SK-N-SH (cell line): ENCODE measurements around the gene MIF. TPM values are rescaled to one million over a fixed set of nuclear protein-coding genes. Genes with fewer than 3 reads are reported as not detected.

ENCODE experiments used
- CTCF ChIA-PET: fragments of 300-600, 350-600 bp; formaldehyde crosslinking; extraction: SDS; loops from one replicate; lab custom pipeline; 2021; lab: Yijun Ruan, JAX
- POLR2A ChIA-PET: fragments of 350-600 bp; sonication (Branson Sonifier 250); formaldehyde crosslinking; extraction: SDS; loops from one replicate; lab custom pipeline; 2020; ENCODE audit warnings: antibody characterized with exemption, inconsistent platforms; lab: Yijun Ruan, JAX
- DNase-seq: peaks from one replicate; pipeline ENCODE4 v3.0.0; 2012
- H2AFZ ChIP-seq: fragments of 200-600 bp; sonication (generic); 2 replicates; pipeline ENCODE4 v1.8.1; 2016; ENCODE audit warnings: antibody characterized with exemption, mild to moderate bottlenecking, low read depth
- H3F3A ChIP-seq: fragments of 200-600 bp; sonication (generic); replicated peaks from 2 replicates; pipeline ENCODE3; 2016; ENCODE audit warnings: antibody characterized with exemption, mild to moderate bottlenecking; ENCODE audit not compliant: insufficient read depth
- H3K27ac ChIP-seq, 2 experiments: fragments of 200-500 bp in 1 of 2; fragments of 200-600 bp in 1 of 2; sonication (Bioruptor generic) in 1 of 2; sonication (generic), shearing (Covaris generic) in 1 of 2; 2 replicates each; pipeline versions ENCODE4 v1.5.1 to v1.6.1; 2014 to 2016; ENCODE audit warnings: low read depth in 2 of 2, inconsistent platforms in 1 of 2, low read length in 1 of 2, mild to moderate bottlenecking in 1 of 2, mixed read lengths in 1 of 2
- H3K27me3 ChIP-seq: fragments of 200-600 bp; sonication (generic), shearing (Covaris generic); 2 replicates; pipeline ENCODE4 v1.6.1; 2016; ENCODE audit warnings: mixed run types; ENCODE audit not compliant: insufficient read depth
- H3K36me3 ChIP-seq, 2 experiments: fragments of 200-500 bp in 1 of 2; fragments of 200-600 bp in 1 of 2; sonication (Bioruptor generic) in 1 of 2; sonication (generic) in 1 of 2; replicated peaks in 1 of 2; 2 replicates each; pipeline versions ENCODE3 to v1.5.1; 2014 to 2016; ENCODE audit warnings: low read length in 1 of 2, mild to moderate bottlenecking in 1 of 2; ENCODE audit not compliant: insufficient read depth in 2 of 2, control insufficient read depth in 1 of 2
- H3K4me1 ChIP-seq, 2 experiments: fragments of 200-500 bp in 1 of 2; fragments of 200-600 bp in 1 of 2; sonication (Bioruptor generic) in 1 of 2; sonication (generic), shearing (Covaris generic) in 1 of 2; 2 replicates each; pipeline versions ENCODE4 v1.5.1 to v1.6.1; 2014 to 2016; ENCODE audit warnings: low read depth in 1 of 2, low read length in 1 of 2, mixed run types in 1 of 2; ENCODE audit not compliant: insufficient read depth in 2 of 2, control insufficient read depth in 1 of 2
- H3K4me2 ChIP-seq: fragments of 200-600 bp; sonication (generic), shearing (Covaris generic); 2 replicates; pipeline ENCODE4 v1.6.1; 2017; ENCODE audit warnings: mixed run types
- H3K4me3 ChIP-seq, 2 experiments: fragments of 200-500 bp in 1 of 2; fragments of 200-600 bp in 1 of 2; sonication (Bioruptor generic) in 1 of 2; sonication (generic), shearing (Covaris generic) in 1 of 2; 2 replicates each; pipeline versions ENCODE4 v1.5.1 to v1.8.1; 2014 to 2016; ENCODE audit warnings: low read depth in 2 of 2, inconsistent platforms in 1 of 2, low read length in 1 of 2, mild to moderate bottlenecking in 1 of 2, mixed read lengths in 1 of 2, moderate library complexity in 1 of 2
- H3K79me2 ChIP-seq: fragments of 200-600 bp; sonication (generic); 2 replicates; pipeline ENCODE4 v1.8.1; 2017; ENCODE audit warnings: mild to moderate bottlenecking; ENCODE audit not compliant: insufficient read depth
- H3K9ac ChIP-seq: fragments of 200-600 bp; sonication (generic); 2 replicates; pipeline ENCODE4 v1.6.1; 2017; ENCODE audit warnings: mixed run types
- H3K9me2 ChIP-seq: fragments of 200-600 bp; sonication (generic); 2 replicates; pipeline ENCODE4 v1.6.1; 2017; ENCODE audit warnings: mixed run types
- H3K9me3 ChIP-seq: fragments of 200-600 bp; sonication (generic); 2 replicates; pipeline ENCODE4 v1.6.1; 2017; ENCODE audit warnings: mixed run types, mild to moderate bottlenecking, moderate library complexity
- H4K20me1 ChIP-seq: fragments of 200-600 bp; sonication (generic); 2 replicates; pipeline ENCODE4 v1.6.1; 2017; ENCODE audit warnings: mild to moderate bottlenecking, mixed run types; ENCODE audit not compliant: insufficient read depth
- CHD2 ChIP-seq: fragments of 150-350 bp; IDR thresholded peaks from 2 replicates; pipeline ENCODE4 v1.6.1; 2018; ENCODE audit warnings: low read length; ENCODE audit not compliant: partially characterized antibody
- ELF1 ChIP-seq: IDR thresholded peaks from 2 replicates; pipeline ENCODE4 v1.4.0; 2012
- EZH2phosphoT487 ChIP-seq: fragments of 200-600 bp; sonication (generic); IDR thresholded peaks from 2 replicates; pipeline ENCODE4 v1.6.1; 2017; ENCODE audit warnings: low read depth, mixed run types, mild to moderate bottlenecking, antibody characterized with exemption, moderate library complexity, borderline replicate concordance
- FOXJ3 ChIP-seq: sonication (generic); formaldehyde crosslinking; IDR thresholded peaks from 2 replicates; pipeline ENCODE4 v1.5.1; 2020; ENCODE audit warnings: mild to moderate bottlenecking, missing genetic modification reagents
- FOXM1 ChIP-seq: IDR thresholded peaks from 2 replicates; pipeline ENCODE4 v1.4.0; 2012; ENCODE audit warnings: low read depth, mild to moderate bottlenecking
- GATA2 ChIP-seq: sonication (generic); formaldehyde crosslinking; IDR thresholded peaks from 2 replicates; pipeline ENCODE4 v1.5.0; 2020; ENCODE audit warnings: mild to moderate bottlenecking, missing genetic modification reagents
- JUND ChIP-seq: IDR thresholded peaks from 2 replicates; pipeline ENCODE4 v1.4.0; 2012
- MXI1 ChIP-seq: IDR thresholded peaks from 2 replicates; pipeline ENCODE4 v1.6.1; 2012; ENCODE audit warnings: mild to moderate bottlenecking, low read depth, low read length, improper control_type of control experiment
- NRF1 ChIP-seq: IDR thresholded peaks from 2 replicates; pipeline ENCODE4 v1.6.1; 2012; ENCODE audit warnings: low read depth, mild to moderate bottlenecking, low read length
- POLR2AphosphoS5 ChIP-seq: IDR thresholded peaks from 2 replicates; pipeline ENCODE4 v1.6.1; 2012; ENCODE audit warnings: low read depth, low read length
- RCOR1 ChIP-seq: fragments of 150-350 bp; IDR thresholded peaks from 2 replicates; pipeline ENCODE4 v1.6.1; 2017; ENCODE audit warnings: antibody characterized with exemption, low read length
- REST ChIP-seq: IDR thresholded peaks from 2 replicates; pipeline ENCODE4 v1.6.1; 2012; ENCODE audit warnings: mild to moderate bottlenecking, low read depth, low read length, moderate library complexity
- RFX5 ChIP-seq: IDR thresholded peaks from 2 replicates; pipeline ENCODE4 v1.6.1; 2012; ENCODE audit warnings: mild to moderate bottlenecking, improper control_type of control experiment, low read length
- SIN3A ChIP-seq: IDR thresholded peaks from 2 replicates; pipeline ENCODE4 v1.6.1; 2012; ENCODE audit warnings: low read depth, mild to moderate bottlenecking, low read length, moderate library complexity, borderline replicate concordance
- SMC3 ChIP-seq: IDR thresholded peaks from 2 replicates; pipeline ENCODE4 v1.6.1; 2012; ENCODE audit warnings: low read depth, low read length, improper control_type of control experiment
- YY1 ChIP-seq: IDR thresholded peaks from 2 replicates; pipeline ENCODE4 v1.4.0; 2012; ENCODE audit warnings: low read depth, mild to moderate bottlenecking
- WGBS: methylation state at CpG from one replicate; pipeline ENCODE4 v1.1.6; 2017; ENCODE audit warnings: low lambda C conversion rate; 5-methylcytosine and 5-hydroxymethylcytosine counted together
- polyA plus RNA-seq, 3 experiments: library from polyadenylated mRNA; depleted of rRNA; stranded (reverse); fragments of >200 nt; gene quantifications; 2 replicates each; pipeline ENCODE4 v1.2.3, GENCODE V29; 2012
- TF ChIP-seq, protein P1 (sequence below): fragments of 150-350 bp; IDR thresholded peaks from 2 replicates; pipeline ENCODE4 v1.6.1; 2017; ENCODE audit warnings: antibody characterized with exemption, low read length, low read depth, borderline replicate concordance
- TF ChIP-seq, protein P2 (sequence below): fragments of 200-600 bp; sonication (generic); IDR thresholded peaks from 2 replicates; pipeline ENCODE4 v1.6.1; 2017; ENCODE audit warnings: antibody characterized with exemption, mild to moderate bottlenecking, moderate library complexity

The MIF gene
- polyA plus RNA-seq, 1 of the 3 experiments (the other 2 are of a cell fraction) = 565 TPM

DNA sequence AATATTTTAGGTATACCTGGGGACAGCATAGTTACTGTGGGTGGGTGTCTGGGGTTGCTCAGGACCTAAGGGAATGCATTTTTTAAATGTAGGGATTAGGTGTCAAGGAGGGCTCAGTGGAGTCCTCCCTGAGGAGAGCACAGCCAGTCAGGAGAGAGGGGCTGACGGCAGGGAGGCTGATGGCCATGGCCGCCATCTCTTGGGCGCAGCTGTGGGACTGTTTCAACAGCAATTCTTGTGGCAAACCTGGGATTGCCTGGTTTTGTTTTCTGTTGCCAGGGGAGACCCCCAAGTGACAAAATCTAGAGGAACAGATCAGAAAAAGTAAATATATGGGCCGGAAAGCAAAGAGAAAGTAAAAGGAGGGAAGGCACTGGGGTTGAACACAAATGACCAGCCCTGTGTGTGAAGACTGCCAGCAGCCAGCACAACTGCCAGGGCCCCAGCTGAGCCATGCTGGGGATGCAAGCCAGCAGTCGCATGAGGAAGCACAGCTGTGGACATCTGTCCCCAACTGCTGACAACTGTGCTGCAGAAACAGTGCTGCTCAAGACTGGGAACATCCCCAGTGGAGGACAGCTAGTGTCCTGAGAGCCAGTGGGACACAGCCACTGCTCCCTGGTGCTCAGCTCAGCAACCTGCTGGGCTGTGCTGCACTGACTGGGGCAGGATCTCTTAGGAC, 10.5 kb downstream of the MIF start:
- CTCF ChIA-PET = interaction anchor here (1.0 to 1.1 kb wide), 2 partner anchors 8 to 10 kb away, joined by 4 read pairs; partner anchors contain the start of gene MIF
- POLR2A ChIA-PET = no interaction called here
- H3K9me2 ChIP-seq = no peaks in the 10 kb centered on the region
- WGBS = 81% methylated on average over 5 of the region's 5 CpGs
- H3K9me3 ChIP-seq = no peaks in the 10 kb centered on the region
- no peaks in the 10 kb centered on the region for H3F3A ChIP-seq
- TF ChIP-seq, protein P1, sequence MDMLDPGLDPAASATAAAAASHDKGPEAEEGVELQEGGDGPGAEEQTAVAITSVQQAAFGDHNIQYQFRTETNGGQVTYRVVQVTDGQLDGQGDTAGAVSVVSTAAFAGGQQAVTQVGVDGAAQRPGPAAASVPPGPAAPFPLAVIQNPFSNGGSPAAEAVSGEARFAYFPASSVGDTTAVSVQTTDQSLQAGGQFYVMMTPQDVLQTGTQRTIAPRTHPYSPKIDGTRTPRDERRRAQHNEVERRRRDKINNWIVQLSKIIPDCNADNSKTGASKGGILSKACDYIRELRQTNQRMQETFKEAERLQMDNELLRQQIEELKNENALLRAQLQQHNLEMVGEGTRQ = no peak
- TF ChIP-seq SIN3A (no peak), SMC3 (no peak), REST (no peak), RCOR1 (no peak), CHD2 (no peak), EZH2phosphoT487 (no peak)
- DNase-seq = no peak
- no peak overlapping the region for H3K4me3 ChIP-seq
- peaks cover 0 to 4% of the 10 kb centered on the region in 2 experiments; a peak in 1 of 4 replicates for H3K4me1 ChIP-seq
- H3K27me3 ChIP-seq = no peaks in the 10 kb centered on the region
- H3K27ac ChIP-seq = no peak overlapping the region
- H3K4me2 ChIP-seq = no peak overlapping the region
- H4K20me1 ChIP-seq = no peaks in the 10 kb centered on the region
- no peaks in the 10 kb centered on the region for H3K36me3 ChIP-seq
- no peak overlapping the region for H3K9ac ChIP-seq
- H3K79me2 ChIP-seq = no peaks in the 10 kb centered on the region
- H2AFZ ChIP-seq = no peak overlapping the region

- no peaks in the 10 kb centered on the region for H3K9me3 ChIP-seq
- H3F3A ChIP-seq = no peaks in the 10 kb centered on the region
- H3K27me3 ChIP-seq = no peaks in the 10 kb centered on the region
- TF ChIP-seq FOXJ3 = no peak
- TF ChIP-seq, protein P2, sequence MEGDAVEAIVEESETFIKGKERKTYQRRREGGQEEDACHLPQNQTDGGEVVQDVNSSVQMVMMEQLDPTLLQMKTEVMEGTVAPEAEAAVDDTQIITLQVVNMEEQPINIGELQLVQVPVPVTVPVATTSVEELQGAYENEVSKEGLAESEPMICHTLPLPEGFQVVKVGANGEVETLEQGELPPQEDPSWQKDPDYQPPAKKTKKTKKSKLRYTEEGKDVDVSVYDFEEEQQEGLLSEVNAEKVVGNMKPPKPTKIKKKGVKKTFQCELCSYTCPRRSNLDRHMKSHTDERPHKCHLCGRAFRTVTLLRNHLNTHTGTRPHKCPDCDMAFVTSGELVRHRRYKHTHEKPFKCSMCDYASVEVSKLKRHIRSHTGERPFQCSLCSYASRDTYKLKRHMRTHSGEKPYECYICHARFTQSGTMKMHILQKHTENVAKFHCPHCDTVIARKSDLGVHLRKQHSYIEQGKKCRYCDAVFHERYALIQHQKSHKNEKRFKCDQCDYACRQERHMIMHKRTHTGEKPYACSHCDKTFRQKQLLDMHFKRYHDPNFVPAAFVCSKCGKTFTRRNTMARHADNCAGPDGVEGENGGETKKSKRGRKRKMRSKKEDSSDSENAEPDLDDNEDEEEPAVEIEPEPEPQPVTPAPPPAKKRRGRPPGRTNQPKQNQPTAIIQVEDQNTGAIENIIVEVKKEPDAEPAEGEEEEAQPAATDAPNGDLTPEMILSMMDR = no peak
- TF ChIP-seq ELF1 = no peak
- no peak for TF ChIP-seq GATA2 (CRISPR knock-in tag)
- TF ChIP-seq POLR2AphosphoS5 = no peak
- no peak for TF ChIP-seq RFX5
- TF ChIP-seq RCOR1 = no peak
- TF ChIP-seq YY1 = no peak
- TF ChIP-seq JUND = no peak
- no peak for TF ChIP-seq MXI1
- TF ChIP-seq NRF1 = no peak
- no peak for TF ChIP-seq SIN3A
- TF ChIP-seq FOXM1 = no peak
- H3K79me2 ChIP-seq = no peaks in the 10 kb centered on the region
- ChIA-PET CTCF (no interaction called here), POLR2A (no interaction called here)
- no peak overlapping the region for H3K27ac ChIP-seq
- H2AFZ ChIP-seq = no peak overlapping the region
- H3K4me3 ChIP-seq = no peak overlapping the region
- no peaks in the 10 kb centered on the region for H4K20me1 ChIP-seq
- H3K4me2 ChIP-seq = no peak overlapping the region
- no peak overlapping the region for H3K9ac ChIP-seq
- no peak for DNase-seq
- peaks cover 0 to 4% of the 10 kb centered on the region in 2 experiments; a peak in 1 of 4 replicates for H3K4me1 ChIP-seq
- WGBS = 96% methylated on average over 3 of the region's 4 CpGs
- no peaks in the 10 kb centered on the region for H3K36me3 ChIP-seq
- no peaks in the 10 kb centered on the region for H3K9me2 ChIP-seq
These were observed 12.5 kb downstream of the MIF start for GRCh38 chr22:23906641-23907040.
